ENCODE data around the gene OR5AC2. TPM values are rescaled to one million over a fixed set of nuclear protein-coding genes. Genes with fewer than 3 reads are reported as not detected.

The OR5AC2 gene
- total and polyA plus RNA-seq, 8 donors: not detected

- no peak for ATAC-seq
- H3K36me3 ChIP-seq: no peaks in the 10 kb centered on the region
- H3K27ac ChIP-seq: no peak overlapping the region
- no peak for DNase-seq
- TF ChIP-seq CTCF (IDR thresholded peaks at IDR 0.05): no peak
- H3K4me3 ChIP-seq: no peak overlapping the region
- FAIRE-seq: no peak
- H3K9me3 ChIP-seq: no peaks in the 10 kb centered on the region
- no peaks in the 10 kb centered on the region for H3K27me3 ChIP-seq
- intact Hi-C loops (cut with DNase I): no loop called here
- WGBS, 2 donors: 85 to 90% methylated on average over 1 of the region's 1 CpG
- H3K4me1 ChIP-seq: no peaks in the 10 kb centered on the region
These were observed 28.7 kb downstream of the OR5AC2 start for GRCh38 chr3:98115717-98116116.

- H3K36me3 ChIP-seq: no peaks in the 10 kb centered on the region
- H3K4me1 ChIP-seq: no peaks in the 10 kb centered on the region
- no peak within 1 kb of the TSS for H3K27ac ChIP-seq
- no peak within 1 kb of the TSS for H3K4me3 ChIP-seq
- no peak for FAIRE-seq
- H3K27me3 ChIP-seq: no peaks in the 10 kb centered on the region
- intact Hi-C loops (cut with DNase I): no loop called here
- DNase-seq: no peak
- TF ChIP-seq CTCF (IDR thresholded peaks at IDR 0.05): no peak
- ATAC-seq: no peak
- 40% methylated on average over 1 of the region's 1 CpG for WGBS, 2 donors
- H3K9me3 ChIP-seq: no peaks in the 10 kb centered on the region
These were observed 43.4 kb downstream of the OR5AC2 start, which contains the start of gene OR5H1 for GRCh38 chr3:98130421-98130820. OR5H1 (plus strand) TSS chr3:98130721; CDS start chr3:98132698, 1,977 bp downstream.

- intact Hi-C loops (cut with DNase I): no loop called here
- TF ChIP-seq CTCF (IDR thresholded peaks at IDR 0.05): no peak
- Histone ChIP-seq H3K9me3 (no peaks in the 10 kb centered on the region), H3K4me1 (no peaks in the 10 kb centered on the region), H3K4me3 (no peak overlapping the region), H3K27ac (no peak overlapping the region), H3K36me3 (no peaks in the 10 kb centered on the region), H3K27me3 (no peaks in the 10 kb centered on the region)
- ATAC-seq (no peak), DNase-seq (no peak), FAIRE-seq (no peak)
- WGBS, 2 donors: 31 to 39% methylated on average over 3 of the region's 3 CpGs
These were observed 49.7 kb downstream of the OR5AC2 start for GRCh38 chr3:98136631-98137030.

Other genes with a start within 250 kb of the OR5AC2 start
- gene RIOX2, start 114.7 kb upstream of the OR5AC2 start, total RNA-seq: 10 to 100 TPM; 14.8 to 25.7 (median 17.3) TPM
- 10 to 100 TPM in 1 of 2 donors, 1 to 10 TPM in 1; 9.9 to 15.1 TPM for gene RIOX2, start 114.7 kb upstream of the OR5AC2 start, polyA plus RNA-seq
- not detected for gene GABRR3, start 51.9 kb upstream of the OR5AC2 start, total RNA-seq
- under 1 TPM in 1 of 2 donors, not detected in 1; 0.02 TPM for gene GABRR3, start 51.9 kb upstream of the OR5AC2 start, polyA plus RNA-seq
- not detected for gene OR5H1, start 43.5 kb downstream of the OR5AC2 start, total RNA-seq
- not detected for gene OR5H1, start 43.5 kb downstream of the OR5AC2 start, polyA plus RNA-seq
- gene OR5H14, start 60.3 kb downstream of the OR5AC2 start, total RNA-seq: not detected
- gene OR5H14, start 60.3 kb downstream of the OR5AC2 start, polyA plus RNA-seq: not detected
- gene OR5H15, start 79.5 kb downstream of the OR5AC2 start, total RNA-seq: not detected
- not detected for gene OR5H15, start 79.5 kb downstream of the OR5AC2 start, polyA plus RNA-seq
- gene OR5H6, start 177.1 kb downstream of the OR5AC2 start, total RNA-seq: not detected
- under 1 TPM in 1 of 2 donors, not detected in 1; 0.12 TPM for gene OR5H6, start 177.1 kb downstream of the OR5AC2 start, polyA plus RNA-seq
- not detected for gene OR5H2, start 195.3 kb downstream of the OR5AC2 start, total RNA-seq
- not detected for gene OR5H2, start 195.3 kb downstream of the OR5AC2 start, polyA plus RNA-seq

All from pancreas (tissue), 10 donors.